A673 (cell line): ENCODE results near the gene LTBP2.

Source experiments
- EZH2 ChIP-seq: fragments of 200-600 bp; sonication (generic); IDR thresholded peaks from 2 replicates; pipeline ENCODE4 v1.6.1; 2017; ENCODE audit warnings: borderline replicate concordance, low read depth, mild to moderate bottlenecking, mixed read lengths, antibody characterized with exemption, low read length; ENCODE audit not compliant: poor library complexity, severe bottlenecking
- TF ChIP-seq, protein P1 (sequence below): fragments of 300-800, 200-600 bp; sonication (generic); conservative IDR thresholded peaks from 2 replicates; pipeline ENCODE4 v1.5.1; 2017; ENCODE audit warnings: low read depth, mild to moderate bottlenecking, antibody characterized with exemption, low read length, moderate library complexity, mixed read lengths

GRCh38 chr14:74500417-74501134 lies 111.5 kb downstream of the LTBP2 start:
- TF ChIP-seq EZH2: no peak
- TF ChIP-seq, protein P1, sequence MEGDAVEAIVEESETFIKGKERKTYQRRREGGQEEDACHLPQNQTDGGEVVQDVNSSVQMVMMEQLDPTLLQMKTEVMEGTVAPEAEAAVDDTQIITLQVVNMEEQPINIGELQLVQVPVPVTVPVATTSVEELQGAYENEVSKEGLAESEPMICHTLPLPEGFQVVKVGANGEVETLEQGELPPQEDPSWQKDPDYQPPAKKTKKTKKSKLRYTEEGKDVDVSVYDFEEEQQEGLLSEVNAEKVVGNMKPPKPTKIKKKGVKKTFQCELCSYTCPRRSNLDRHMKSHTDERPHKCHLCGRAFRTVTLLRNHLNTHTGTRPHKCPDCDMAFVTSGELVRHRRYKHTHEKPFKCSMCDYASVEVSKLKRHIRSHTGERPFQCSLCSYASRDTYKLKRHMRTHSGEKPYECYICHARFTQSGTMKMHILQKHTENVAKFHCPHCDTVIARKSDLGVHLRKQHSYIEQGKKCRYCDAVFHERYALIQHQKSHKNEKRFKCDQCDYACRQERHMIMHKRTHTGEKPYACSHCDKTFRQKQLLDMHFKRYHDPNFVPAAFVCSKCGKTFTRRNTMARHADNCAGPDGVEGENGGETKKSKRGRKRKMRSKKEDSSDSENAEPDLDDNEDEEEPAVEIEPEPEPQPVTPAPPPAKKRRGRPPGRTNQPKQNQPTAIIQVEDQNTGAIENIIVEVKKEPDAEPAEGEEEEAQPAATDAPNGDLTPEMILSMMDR: no peak
